Measurements from ENCODE around the gene MAPK8IP3.

MAPK8IP3 gene

GRCh38 chr16:1792836-1793577 lies 87.0 kb downstream of the MAPK8IP3 start:
- TF ChIP-seq CTCF (IDR thresholded peaks at IDR 0.05) = no peak

- no peak for TF ChIP-seq CTCF (IDR thresholded peaks at IDR 0.05)
Measured at GRCh38 chr16:1793578-1794220, 87.7 kb downstream of the MAPK8IP3 start, which contains the start of gene IGFALS. Gene IGFALS (minus strand): TSS chr16:1793705. CDS start chr16:1793652, 53 bp downstream.

- no peak for TF ChIP-seq CTCF (IDR thresholded peaks at IDR 0.05)
Measured at GRCh38 chr16:1794221-1794871, 88.4 kb downstream of the MAPK8IP3 start.

- TF ChIP-seq CTCF (IDR thresholded peaks at IDR 0.05) = no peak
Measured at GRCh38 chr16:1794908-1795666, 89.1 kb downstream of the MAPK8IP3 start.

- no peak for TF ChIP-seq CTCF (IDR thresholded peaks at IDR 0.05)
Measured at GRCh38 chr16:1800701-1801100, 94.7 kb downstream of the MAPK8IP3 start.

GRCh38 chr16:1807626-1808025 lies 101.6 kb downstream of the MAPK8IP3 start:
- no peak for TF ChIP-seq CTCF (IDR thresholded peaks at IDR 0.05)

GRCh38 chr16:1808691-1809090 lies 102.7 kb downstream of the MAPK8IP3 start:
- no peak for TF ChIP-seq CTCF (IDR thresholded peaks at IDR 0.05)

All from LNCAP (cell line).